MM.1S (cell line): ENCODE results near the gene ADAP1.

Source experiments
- EZH2 ChIP-seq: fragments of 300-600 bp; sonication (generic); optimal IDR thresholded peaks from 2 replicates; pipeline ENCODE3; 2017; ENCODE audit warnings: low read depth, mild to moderate bottlenecking, antibody characterized with exemption, low read length, mixed read lengths
- TF ChIP-seq, protein P1 (sequence below): fragments of 300-600 bp; sonication (generic); IDR thresholded peaks from 2 replicates; pipeline ENCODE4 v1.5.1; 2016; ENCODE audit warnings: antibody characterized with exemption, low read length, mixed read lengths

- TF ChIP-seq, protein P1, sequence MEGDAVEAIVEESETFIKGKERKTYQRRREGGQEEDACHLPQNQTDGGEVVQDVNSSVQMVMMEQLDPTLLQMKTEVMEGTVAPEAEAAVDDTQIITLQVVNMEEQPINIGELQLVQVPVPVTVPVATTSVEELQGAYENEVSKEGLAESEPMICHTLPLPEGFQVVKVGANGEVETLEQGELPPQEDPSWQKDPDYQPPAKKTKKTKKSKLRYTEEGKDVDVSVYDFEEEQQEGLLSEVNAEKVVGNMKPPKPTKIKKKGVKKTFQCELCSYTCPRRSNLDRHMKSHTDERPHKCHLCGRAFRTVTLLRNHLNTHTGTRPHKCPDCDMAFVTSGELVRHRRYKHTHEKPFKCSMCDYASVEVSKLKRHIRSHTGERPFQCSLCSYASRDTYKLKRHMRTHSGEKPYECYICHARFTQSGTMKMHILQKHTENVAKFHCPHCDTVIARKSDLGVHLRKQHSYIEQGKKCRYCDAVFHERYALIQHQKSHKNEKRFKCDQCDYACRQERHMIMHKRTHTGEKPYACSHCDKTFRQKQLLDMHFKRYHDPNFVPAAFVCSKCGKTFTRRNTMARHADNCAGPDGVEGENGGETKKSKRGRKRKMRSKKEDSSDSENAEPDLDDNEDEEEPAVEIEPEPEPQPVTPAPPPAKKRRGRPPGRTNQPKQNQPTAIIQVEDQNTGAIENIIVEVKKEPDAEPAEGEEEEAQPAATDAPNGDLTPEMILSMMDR, result no peak
- TF ChIP-seq EZH2, result no peak
Observed at GRCh38 chr7:967361-968082, 13.0 kb upstream of the ADAP1 start.
